GM18502 (cell line): ENCODE results near the gene MKX.
"Not testable (repeated sequence)": the region's sequence is repeated elsewhere in the genome, so short reads cannot be mapped to it uniquely, and the experiment has no call there.

Source experiments
- ATAC-seq: cut with Tn5 transposase; IDR thresholded peaks from one replicate; pipeline ENCODE4 v1.9.1; 2021; ENCODE audit warnings: mild to moderate bottlenecking; ENCODE audit not compliant: unreplicated experiment, poor library complexity

MKX gene

GRCh38 chr10:27695706-27696105 is 49.9 kb downstream of the MKX start:
- ATAC-seq, result no peak

- ATAC-seq, result no peak
These were observed 50.5 kb downstream of the MKX start for GRCh38 chr10:27695088-27695487.

- no peak for ATAC-seq
These were observed 53.0 kb downstream of the MKX start for GRCh38 chr10:27692663-27693062.

- no peak for ATAC-seq
These were observed 56.6 kb downstream of the MKX start for GRCh38 chr10:27688991-27689390.

GRCh38 chr10:27688276-27688675 is 57.3 kb downstream of the MKX start:
- no peak for ATAC-seq

GRCh38 chr10:27687743-27688142 is 57.9 kb downstream of the MKX start:
- no peak for ATAC-seq

GRCh38 chr10:27687326-27687725 is 58.3 kb downstream of the MKX start:
- ATAC-seq, result no peak

GRCh38 chr10:27685681-27686080 is 59.9 kb downstream of the MKX start:
- no peak for ATAC-seq

- ATAC-seq, result no peak
These were observed 62.4 kb downstream of the MKX start for GRCh38 chr10:27683226-27683625.

GRCh38 chr10:27681795-27682194 is 63.8 kb downstream of the MKX start:
- ATAC-seq, result not testable (repeated sequence)

- ATAC-seq, result no peak
These were observed 64.7 kb downstream of the MKX start for GRCh38 chr10:27680691-27681605.

GRCh38 chr10:27680006-27680557 is 65.5 kb downstream of the MKX start:
- no peak for ATAC-seq

GRCh38 chr10:27679369-27679912 is 66.2 kb downstream of the MKX start:
- no peak for ATAC-seq

- ATAC-seq, result no peak
These were observed 67.5 kb downstream of the MKX start for GRCh38 chr10:27678166-27678565.

GRCh38 chr10:27673065-27673464 is 72.6 kb downstream of the MKX start:
- no peak for ATAC-seq

GRCh38 chr10:27671821-27672220 is 73.8 kb downstream of the MKX start:
- ATAC-seq, result no peak

- ATAC-seq, result no peak
These were observed 81.2 kb downstream of the MKX start for GRCh38 chr10:27664461-27664860.

GRCh38 chr10:27663621-27664020 is 82.0 kb downstream of the MKX start:
- ATAC-seq, result no peak

GRCh38 chr10:27661514-27662286 is 83.9 kb downstream of the MKX start:
- no peak for ATAC-seq

GRCh38 chr10:27660711-27661110 is 84.9 kb downstream of the MKX start:
- no peak for ATAC-seq

GRCh38 chr10:27660268-27660667 is 85.4 kb downstream of the MKX start:
- ATAC-seq, result no peak
